ENCODE data around the gene SYT8. TPM values are rescaled to one million over a fixed set of nuclear protein-coding genes. Genes with fewer than 3 reads are reported as not detected.

The SYT8 gene
- total RNA-seq, 1 donor from 2014 or later = 22.4 TPM

- ATAC-seq = no peak
These were observed 15.7 kb upstream of the SYT8 start for GRCh38 chr11:1819074-1819473.

- ATAC-seq = peak; percentile 84
These were observed 14.1 kb upstream of the SYT8 start for GRCh38 chr11:1820463-1821325.

- ATAC-seq = no peak
These were observed 13.2 kb upstream of the SYT8 start for GRCh38 chr11:1821562-1821961.

GRCh38 chr11:1822648-1823375 lies 12.0 kb upstream of the SYT8 start:
- ATAC-seq = no peak

- ATAC-seq = no peak
These were observed 11.2 kb upstream of the SYT8 start for GRCh38 chr11:1823376-1824220.

GRCh38 chr11:1824221-1825038 lies 10.4 kb upstream of the SYT8 start:
- ATAC-seq = no peak

GRCh38 chr11:1825039-1825740 lies 9.6 kb upstream of the SYT8 start:
- no peak for ATAC-seq

GRCh38 chr11:1825785-1826451 lies 8.9 kb upstream of the SYT8 start:
- ATAC-seq = no peak

- ATAC-seq = no peak
These were observed 8.2 kb upstream of the SYT8 start for GRCh38 chr11:1826552-1827094.

GRCh38 chr11:1827095-1827813 lies 7.5 kb upstream of the SYT8 start:
- no peak for ATAC-seq

GRCh38 chr11:1827931-1828330 lies 6.9 kb upstream of the SYT8 start:
- ATAC-seq = no peak

GRCh38 chr11:1828542-1828941 lies 6.2 kb upstream of the SYT8 start:
- ATAC-seq = no peak

- peak; percentile 21 for ATAC-seq
These were observed 5.6 kb upstream of the SYT8 start for GRCh38 chr11:1829039-1829820.

GRCh38 chr11:1830004-1830321 lies 4.8 kb upstream of the SYT8 start:
- ATAC-seq = no peak

- ATAC-seq = peak; percentile 64
These were observed 4.2 kb upstream of the SYT8 start for GRCh38 chr11:1830322-1831223.

- ATAC-seq = no peak
These were observed 3.2 kb upstream of the SYT8 start for GRCh38 chr11:1831338-1832210.

All from esophagus mucosa (tissue), 1 donor.